IPS-15b (cell line): ENCODE results near the gene AP1G2.
"Not testable (repeated sequence)": the region's sequence is repeated elsewhere in the genome, so short reads cannot be mapped to it uniquely, and the experiment has no call there.

Experiments used
- H3K27me3 ChIP-seq: one replicate; pipeline ENCODE4 v1.6.1; 2013; ENCODE audit warnings: low read length; ENCODE audit not compliant: control insufficient read depth, insufficient read depth
- H3K36me3 ChIP-seq: one replicate; pipeline ENCODE4 v1.6.1; 2013; ENCODE audit warnings: low read length; ENCODE audit not compliant: control insufficient read depth, insufficient read depth
- H3K4me1 ChIP-seq: one replicate; pipeline ENCODE4 v1.6.1; 2013; ENCODE audit warnings: mild to moderate bottlenecking, low read length; ENCODE audit not compliant: control insufficient read depth, insufficient read depth
- H3K4me3 ChIP-seq: one replicate; pipeline ENCODE4 v1.5.1; 2013; ENCODE audit warnings: low read depth, low read length
- H3K9ac ChIP-seq: one replicate; pipeline ENCODE4 v1.6.1; 2013; ENCODE audit warnings: low read depth, mild to moderate bottlenecking, low read length
- H3K9me3 ChIP-seq: one replicate; pipeline ENCODE4 v1.6.1; 2013; ENCODE audit warnings: mild to moderate bottlenecking, low read length; ENCODE audit not compliant: control insufficient read depth, insufficient read depth

Gene AP1G2

GRCh38 chr14:23589606-23590005 is 22.0 kb upstream of the AP1G2 start:
- H3K9ac ChIP-seq = no peak overlapping the region

GRCh38 chr14:23588884-23589598 is 21.4 kb upstream of the AP1G2 start:
- Histone ChIP-seq H3K27me3 (no peaks in the 10 kb centered on the region), H3K9ac (no peak overlapping the region), H3K4me3 (no peak overlapping the region), H3K9me3 (no peaks in the 10 kb centered on the region), H3K36me3 (no peaks in the 10 kb centered on the region), H3K4me1 (peaks cover 2% of the 10 kb centered on the region)

More at GRCh38 chr14:23589606-23590005, 22.0 kb upstream of the AP1G2 start:
- Histone ChIP-seq H3K9me3 (no peaks in the 10 kb centered on the region), H3K4me3 (no peak overlapping the region), H3K4me1 (peaks cover 2% of the 10 kb centered on the region), H3K27me3 (no peaks in the 10 kb centered on the region), H3K36me3 (no peaks in the 10 kb centered on the region)

GRCh38 chr14:23584527-23585203 is 17.1 kb upstream of the AP1G2 start:
- H3K4me3 ChIP-seq, H3K4me1 ChIP-seq, H3K27me3 ChIP-seq, H3K36me3 ChIP-seq, H3K9ac ChIP-seq, H3K9me3 ChIP-seq: not testable (repeated sequence)

- not testable (repeated sequence) for H3K27me3 ChIP-seq, H3K9me3 ChIP-seq, H3K4me1 ChIP-seq, H3K36me3 ChIP-seq, H3K4me3 ChIP-seq, H3K9ac ChIP-seq
Measured at GRCh38 chr14:23583761-23584526, 16.4 kb upstream of the AP1G2 start.

GRCh38 chr14:23582906-23583760 is 15.5 kb upstream of the AP1G2 start:
- Histone ChIP-seq H3K27me3 (peaks cover 6% of the 10 kb centered on the region), H3K9ac (no peak overlapping the region), H3K36me3 (no peaks in the 10 kb centered on the region), H3K9me3 (no peaks in the 10 kb centered on the region), H3K4me1 (peaks cover 6% of the 10 kb centered on the region), H3K4me3 (no peak overlapping the region)

- H3K9ac ChIP-seq = no peak overlapping the region
- no peak overlapping the region for H3K4me3 ChIP-seq
- no peaks in the 10 kb centered on the region for H3K9me3 ChIP-seq
- H3K36me3 ChIP-seq = no peaks in the 10 kb centered on the region
- peaks cover 6% of the 10 kb centered on the region for H3K4me1 ChIP-seq
- peaks cover 14% of the 10 kb centered on the region for H3K27me3 ChIP-seq
Measured at GRCh38 chr14:23580948-23581281, 13.3 kb upstream of the AP1G2 start.

GRCh38 chr14:23580152-23580926 is 12.7 kb upstream of the AP1G2 start:
- peaks cover 17% of the 10 kb centered on the region for H3K27me3 ChIP-seq
- H3K9ac ChIP-seq = no peak overlapping the region
- H3K36me3 ChIP-seq = no peaks in the 10 kb centered on the region
- H3K9me3 ChIP-seq = no peaks in the 10 kb centered on the region
- no peak overlapping the region for H3K4me3 ChIP-seq
- H3K4me1 ChIP-seq = peaks cover 6% of the 10 kb centered on the region

GRCh38 chr14:23579739-23580138 is 12.1 kb upstream of the AP1G2 start:
- H3K4me3 ChIP-seq = no peak overlapping the region

GRCh38 chr14:23579311-23579630 is 11.7 kb upstream of the AP1G2 start:
- Histone ChIP-seq H3K27me3 (peaks cover 25% of the 10 kb centered on the region), H3K36me3 (no peaks in the 10 kb centered on the region), H3K4me3 (peak overlapping the region; percentile 72), H3K9me3 (no peaks in the 10 kb centered on the region), H3K4me1 (peaks cover 6% of the 10 kb centered on the region), H3K9ac (no peak overlapping the region)

More at GRCh38 chr14:23579739-23580138, 12.1 kb upstream of the AP1G2 start:
- H3K4me1 ChIP-seq = peaks cover 6% of the 10 kb centered on the region
- no peaks in the 10 kb centered on the region for H3K36me3 ChIP-seq
- H3K9ac ChIP-seq = no peak overlapping the region
- no peaks in the 10 kb centered on the region for H3K9me3 ChIP-seq
- peaks cover 23% of the 10 kb centered on the region for H3K27me3 ChIP-seq

GRCh38 chr14:23578560-23579310 is 11.1 kb upstream of the AP1G2 start, which contains the start of gene JPH4:
Gene JPH4, minus strand, starts transcription at chr14:23578790. Its CDS starts 1,337 bp downstream, at chr14:23577453.
- peaks cover 25% of the 10 kb centered on the region for H3K27me3 ChIP-seq
- H3K4me1 ChIP-seq = peaks cover 6% of the 10 kb centered on the region
- no peak within 1 kb of the TSS for H3K9ac ChIP-seq
- H3K4me3 ChIP-seq = peak within 1 kb of the TSS; percentile 72
- H3K36me3 ChIP-seq = no peaks in the 10 kb centered on the region
- H3K9me3 ChIP-seq = no peaks in the 10 kb centered on the region
